Measurements from ENCODE around the gene HBZ.
A peak's percentile ranks its signal among the peaks of the same experiment; 100 is the strongest.
"Not testable (repeated sequence)": the region's sequence is repeated elsewhere in the genome, so short reads cannot be mapped to it uniquely, and the experiment has no call there.

The HBZ gene

DNA sequence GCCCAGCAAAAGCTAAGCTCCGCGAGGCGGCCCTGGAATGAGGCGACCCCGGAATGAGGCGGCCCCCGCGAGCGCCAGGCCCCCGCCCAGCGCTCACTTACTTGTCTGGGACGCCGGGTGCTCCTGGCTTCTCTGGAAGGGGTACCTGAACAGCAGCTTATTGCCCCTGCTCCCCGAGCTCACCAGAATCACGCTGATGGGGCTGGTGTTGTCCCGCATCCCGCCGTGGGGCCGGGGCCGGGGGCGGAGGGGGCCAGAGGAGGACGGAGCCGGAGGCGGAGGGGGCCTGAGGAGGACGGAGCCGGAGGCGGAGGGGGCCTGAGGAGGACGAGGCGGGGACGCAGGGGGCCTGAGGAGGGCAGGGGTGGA, 14.4 kb upstream of the HBZ start:
- peak; percentile 20 for DNase-seq (ENCODE audit: low read depth)

DNA sequence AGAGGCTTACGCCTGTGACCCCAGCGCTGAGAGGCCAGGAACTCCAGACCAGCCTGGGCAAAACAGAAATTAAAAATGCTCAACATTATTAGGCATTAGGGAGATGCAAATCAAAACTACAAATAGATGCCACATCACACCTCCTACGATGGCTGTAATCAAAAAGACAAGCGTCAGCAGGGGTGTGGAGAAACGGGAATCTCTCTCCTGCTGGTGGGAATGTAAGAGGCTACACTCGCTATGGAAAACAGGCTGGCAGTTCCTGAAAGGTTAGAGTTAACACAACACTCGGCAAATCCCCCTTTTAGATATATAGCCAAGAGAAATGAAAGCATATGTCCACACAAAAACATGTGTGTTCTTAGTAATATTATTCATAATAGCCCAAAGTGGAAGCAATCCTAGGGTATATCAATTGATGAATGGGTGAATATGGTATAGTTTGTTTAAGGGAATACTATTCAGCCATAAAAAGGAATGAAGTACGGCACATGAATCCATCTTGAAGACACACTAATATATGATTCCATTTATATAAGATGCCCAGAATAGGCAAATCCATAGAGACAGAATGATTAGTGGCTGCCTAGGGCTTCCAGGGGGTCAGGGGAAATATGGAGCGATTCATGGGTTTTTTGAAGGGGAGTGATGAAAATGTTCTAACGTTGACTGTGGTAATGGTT, 12.1 kb upstream of the HBZ start:
- no peak for DNase-seq (ENCODE audit: low read depth)

DNA sequence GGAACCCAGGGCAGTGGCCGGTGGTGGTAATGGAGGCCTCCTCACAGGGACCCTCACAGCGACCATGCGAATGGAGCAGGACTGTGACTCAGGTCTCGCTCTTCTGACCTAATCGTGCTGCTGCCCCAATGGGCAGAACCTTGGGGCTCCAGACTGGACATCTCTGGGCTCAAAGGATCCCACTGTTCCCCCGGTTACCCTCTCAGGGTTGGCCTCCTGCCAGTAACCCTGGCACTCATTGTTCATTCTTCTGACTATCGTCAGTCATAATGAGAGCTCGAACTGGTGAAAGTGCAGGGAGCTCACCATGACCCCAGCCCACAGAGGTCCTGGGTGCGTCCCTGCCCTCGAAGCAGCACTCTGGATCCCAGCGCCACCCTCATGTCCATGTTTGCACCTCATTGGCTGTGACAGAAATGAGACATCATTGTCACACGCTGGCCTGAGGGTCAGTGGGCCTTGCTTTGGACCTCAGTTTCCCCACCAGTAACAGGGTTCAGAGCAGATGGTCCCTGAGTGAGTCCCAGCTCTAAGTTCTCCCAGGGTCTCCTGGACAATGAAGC, 10.0 kb upstream of the HBZ start:
- DNase-seq (ENCODE audit: low read depth): no peak

DNA sequence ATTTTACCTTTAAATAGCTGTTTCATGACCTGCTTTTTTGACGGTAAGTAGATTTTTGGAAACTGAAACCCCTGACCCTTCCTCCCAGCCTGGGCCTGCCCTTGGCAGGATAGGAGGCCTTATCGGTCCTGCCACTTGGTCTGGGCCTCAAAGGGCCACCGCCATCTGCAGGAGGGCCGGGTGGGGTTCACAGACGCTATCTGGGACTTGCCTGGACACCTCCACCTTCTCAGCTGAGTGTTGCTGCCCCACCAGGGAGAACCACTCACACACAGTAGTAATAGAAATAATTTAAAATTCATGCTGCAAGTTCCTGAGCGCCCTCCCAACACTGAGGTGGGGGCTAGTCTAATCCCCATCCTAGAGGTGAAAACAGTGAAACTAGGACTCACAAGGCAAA, 9.4 kb upstream of the HBZ start:
- DNase-seq (ENCODE audit: low read depth): no peak

DNA sequence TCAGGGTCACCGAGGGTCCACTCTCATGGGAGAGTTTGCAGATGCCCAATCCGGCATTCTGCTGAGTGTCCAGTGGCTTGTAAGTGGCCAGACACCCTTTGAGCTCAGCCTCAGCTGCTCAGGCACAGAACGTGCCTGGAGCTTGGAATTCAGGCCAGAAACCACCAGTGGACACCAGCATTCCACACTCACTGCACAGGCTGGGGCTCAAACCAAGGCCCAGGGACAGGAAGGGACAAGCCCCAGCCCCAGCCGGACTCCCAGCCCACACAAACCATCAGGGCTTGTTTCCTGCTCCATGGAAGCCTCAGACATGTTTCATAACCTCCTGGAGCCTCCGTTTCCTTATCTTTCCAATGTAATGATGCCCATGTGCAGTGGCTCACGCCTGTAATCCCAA, 9.0 kb upstream of the HBZ start:
- DNase-seq (ENCODE audit: low read depth): peak; percentile 60

DNA sequence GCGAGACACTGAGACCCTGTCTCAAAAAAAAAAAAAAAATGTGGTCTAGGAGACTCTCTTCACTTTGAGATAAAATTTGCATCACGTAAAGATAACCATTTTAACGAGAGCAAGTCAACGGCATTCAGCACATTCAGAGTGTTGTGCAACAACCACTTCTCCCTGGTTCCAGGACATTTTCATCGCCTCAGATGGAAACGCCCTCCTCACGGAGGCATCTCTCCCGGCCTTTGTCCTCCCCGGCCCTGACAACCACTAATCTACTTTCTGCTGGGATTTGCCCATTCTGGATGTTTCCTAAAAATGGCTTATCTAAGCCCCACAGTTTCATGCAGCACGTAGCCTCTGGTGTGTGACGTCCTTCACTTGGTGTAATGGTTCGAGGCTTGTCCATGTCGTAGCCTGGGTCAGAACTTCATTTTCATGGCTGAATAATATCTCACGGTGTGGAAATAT, 7.6 kb upstream of the HBZ start:
- no peak for DNase-seq (ENCODE audit: low read depth)

DNA sequence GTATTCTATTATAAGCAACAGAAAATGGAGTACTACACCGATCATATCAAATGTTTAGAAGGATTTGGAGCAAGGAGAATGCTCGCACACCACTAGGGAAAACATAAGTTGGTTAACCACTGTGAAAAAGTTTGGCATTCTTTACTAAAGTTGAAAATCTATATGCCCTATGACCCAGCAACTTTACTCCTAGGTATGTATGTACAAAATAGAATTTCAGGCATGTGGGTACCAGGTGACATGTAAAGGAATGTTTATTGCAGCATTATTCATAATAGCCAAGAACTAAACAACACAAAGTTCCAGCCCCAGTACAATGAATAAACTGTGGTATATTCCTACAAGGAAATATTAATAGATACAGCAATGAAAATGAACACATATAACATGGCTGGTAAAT, 5.8 kb upstream of the HBZ start:
- no peak for DNase-seq (ENCODE audit: low read depth)

DNA sequence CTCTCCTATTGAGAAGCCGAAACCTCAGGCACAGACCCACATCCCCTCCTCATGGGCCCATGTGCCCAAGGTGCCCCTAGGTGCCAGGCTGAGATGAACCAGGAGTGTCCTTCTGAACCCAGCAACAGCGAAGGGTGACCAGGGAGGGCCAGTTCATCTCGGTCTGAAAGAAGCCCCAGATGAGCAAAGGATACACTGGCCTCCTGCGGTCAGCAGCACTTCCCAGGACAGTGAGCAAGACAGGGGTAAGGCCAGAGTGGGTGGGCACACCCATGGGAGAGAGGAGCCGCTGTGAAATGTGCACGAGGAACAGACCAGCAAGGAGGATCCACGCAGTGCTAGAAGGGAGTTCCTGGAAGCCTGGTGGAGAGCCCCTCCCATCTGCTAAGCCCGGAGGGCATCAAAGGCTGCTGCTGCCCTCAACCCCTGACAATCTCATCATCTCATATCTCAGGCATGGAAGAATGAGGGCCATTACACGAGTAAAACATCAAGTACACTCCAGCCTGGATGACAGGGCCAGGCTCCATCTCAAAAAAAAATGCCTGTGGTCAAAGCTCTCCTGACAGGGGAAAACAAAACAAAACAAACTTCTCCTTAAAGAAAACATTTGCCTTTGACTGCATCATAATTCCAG, 3.3 kb upstream of the HBZ start:
- peak; percentile 89 for DNase-seq (ENCODE audit: low read depth)

DNA sequence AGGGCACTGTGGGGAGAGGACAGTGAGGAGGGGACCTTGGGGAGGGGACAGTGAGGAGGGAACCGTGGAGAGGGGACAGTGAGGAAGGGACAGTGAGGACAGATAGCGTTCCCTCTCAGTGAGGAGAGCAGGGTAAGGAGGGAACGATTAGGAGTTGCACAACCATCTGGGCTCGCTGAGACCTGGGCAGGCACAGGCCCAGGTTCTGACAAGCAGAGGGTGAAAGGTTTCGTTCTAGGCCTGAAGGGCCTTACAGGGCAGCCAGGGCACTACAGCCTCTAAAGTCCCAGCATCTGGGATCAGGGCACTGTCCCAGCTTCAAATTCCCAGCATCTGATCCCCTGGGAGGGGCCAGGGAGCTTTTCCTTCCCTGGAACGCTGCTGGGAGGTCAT, 681 bp downstream of the HBZ start:
- not testable (repeated sequence) for DNase-seq (ENCODE audit: low read depth)

DNA sequence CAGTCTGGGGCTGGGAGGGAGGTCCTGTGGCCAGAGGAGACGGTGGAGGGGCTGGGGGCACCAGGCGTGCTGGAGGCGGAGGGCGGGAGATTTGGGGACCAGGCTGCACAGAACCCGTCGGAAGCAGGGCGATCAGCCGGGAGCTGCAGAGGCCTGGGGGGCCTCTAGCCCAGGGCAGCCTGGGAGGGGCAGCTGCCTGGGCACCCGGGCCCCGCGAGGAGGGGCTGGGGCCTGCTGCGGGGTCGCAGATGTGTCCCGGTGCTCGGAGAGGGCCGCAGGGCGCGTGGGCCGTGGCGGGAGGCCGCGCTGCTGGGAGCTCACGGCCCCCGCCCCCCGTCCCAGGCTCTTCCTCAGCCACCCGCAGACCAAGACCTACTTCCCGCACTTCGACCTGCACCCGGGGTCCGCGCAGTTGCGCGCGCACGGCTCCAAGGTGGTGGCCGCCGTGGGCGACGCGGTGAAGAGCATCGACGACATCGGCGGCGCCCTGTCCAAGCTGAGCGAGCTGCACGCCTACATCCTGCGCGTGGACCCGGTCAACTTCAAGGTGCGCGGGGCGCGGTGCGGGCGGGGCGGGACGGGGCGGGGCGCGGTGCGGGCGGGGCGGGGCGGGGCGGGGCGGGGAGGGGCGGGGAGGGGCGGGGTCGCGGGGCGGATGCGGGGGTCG, 1.2 kb downstream of the HBZ start:
- DNase-seq (ENCODE audit: low read depth): not testable (repeated sequence)

DNA sequence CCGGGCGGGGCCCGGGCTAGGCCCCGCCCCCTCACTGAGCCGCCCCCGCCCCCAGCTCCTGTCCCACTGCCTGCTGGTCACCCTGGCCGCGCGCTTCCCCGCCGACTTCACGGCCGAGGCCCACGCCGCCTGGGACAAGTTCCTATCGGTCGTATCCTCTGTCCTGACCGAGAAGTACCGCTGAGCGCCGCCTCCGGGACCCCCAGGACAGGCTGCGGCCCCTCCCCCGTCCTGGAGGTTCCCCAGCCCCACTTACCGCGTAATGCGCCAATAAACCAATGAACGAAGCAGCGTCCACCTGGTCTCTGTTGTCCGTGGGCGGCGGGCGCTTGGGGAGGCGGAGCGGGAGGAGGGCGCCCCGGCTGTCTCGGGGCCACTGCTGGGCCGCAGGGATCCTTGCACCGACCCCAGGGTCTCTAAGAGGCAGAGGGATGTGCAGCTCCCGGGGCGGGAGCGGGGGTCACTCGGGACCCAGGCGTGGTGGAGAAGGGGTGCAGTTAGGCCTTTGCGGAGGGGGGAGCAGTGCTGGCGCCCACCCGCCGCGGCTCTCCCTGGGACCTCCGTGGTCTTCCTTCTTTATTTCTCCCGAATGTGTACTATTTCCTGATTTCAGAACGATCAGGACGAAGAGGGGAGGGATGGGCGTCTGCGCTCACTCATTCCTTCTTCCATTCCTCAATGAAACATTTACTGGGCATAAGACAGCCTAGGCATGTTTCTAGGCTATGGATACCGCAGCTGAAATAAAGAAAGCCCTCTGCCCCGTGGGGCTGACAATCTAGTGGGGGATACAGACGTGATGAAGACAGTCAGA, 2.0 kb downstream of the HBZ start:
- DNase-seq (ENCODE audit: low read depth): peak; percentile 25

DNA sequence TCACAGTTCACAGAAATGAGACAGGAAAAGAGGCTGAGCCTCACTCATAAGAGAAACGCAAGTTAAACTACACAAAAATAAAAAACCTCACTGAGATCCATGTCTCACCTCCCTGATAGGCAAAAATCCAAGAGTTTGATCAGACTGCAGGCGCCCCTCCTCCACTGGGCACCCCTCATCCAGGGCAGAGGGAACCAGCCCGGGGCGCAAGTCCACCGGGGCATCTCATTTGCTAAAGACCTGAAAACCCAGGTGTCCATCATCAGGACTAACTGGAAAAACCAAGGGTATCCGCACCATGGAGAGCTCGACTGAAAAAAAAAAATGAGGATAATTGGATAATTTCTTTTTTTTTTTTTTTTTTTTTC, 2.6 kb downstream of the HBZ start:
- DNase-seq (ENCODE audit: low read depth): no peak

DNA sequence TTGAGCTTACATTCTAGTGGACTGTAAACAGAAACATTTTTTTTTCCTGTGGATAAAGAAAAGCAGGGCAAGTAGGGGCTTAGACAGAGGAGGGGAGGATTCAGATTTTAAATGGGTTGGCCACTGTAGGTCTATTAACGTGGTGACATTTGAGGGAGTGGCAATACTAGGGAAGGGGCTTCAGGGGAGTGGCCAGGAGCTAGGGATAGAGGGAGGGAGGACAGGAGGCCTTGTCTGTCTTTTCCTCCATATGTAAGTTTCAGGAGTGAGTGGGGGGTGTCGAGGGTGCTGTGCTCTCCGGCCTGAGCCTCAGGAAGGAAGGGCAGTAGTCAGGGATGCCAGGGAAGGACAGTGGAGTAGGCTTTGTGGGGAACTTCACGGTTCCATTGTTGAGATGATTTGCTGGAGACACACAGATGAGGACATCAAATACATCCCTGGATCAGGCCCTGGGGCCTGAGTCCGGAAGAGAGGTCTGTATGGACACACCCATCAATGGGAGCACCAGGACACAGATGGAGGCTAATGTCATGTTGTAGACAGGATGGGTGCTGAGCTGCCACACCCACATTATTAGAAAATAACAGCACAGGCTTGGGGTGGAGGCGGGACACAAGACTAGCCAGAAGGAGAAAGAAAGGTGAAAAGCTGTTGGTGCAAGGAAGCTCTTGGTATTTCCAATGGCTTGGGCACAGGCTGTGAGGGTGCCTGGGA, 6.8 kb downstream of the HBZ start:
- no peak for DNase-seq (ENCODE audit: low read depth)

DNA sequence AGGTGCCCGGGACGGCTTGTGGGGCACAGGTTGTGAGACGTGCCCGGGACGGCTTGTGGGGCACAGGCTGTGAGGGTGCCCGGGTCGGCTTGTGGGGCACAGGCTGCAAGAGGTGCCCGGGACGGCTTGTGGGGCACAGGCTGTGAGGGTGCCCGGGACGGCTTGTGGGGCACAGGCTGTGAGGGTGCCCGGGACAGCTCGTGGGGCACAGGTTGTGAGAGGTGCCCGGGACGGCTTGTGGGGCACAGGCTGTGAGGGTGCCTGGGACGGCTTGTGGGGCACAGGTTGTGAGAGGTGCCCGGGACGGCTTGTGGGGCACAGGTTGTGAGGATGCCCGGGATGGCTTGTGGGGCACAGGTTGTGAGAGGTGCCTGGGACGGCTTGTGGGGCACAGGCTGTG, 7.8 kb downstream of the HBZ start:
- not testable (repeated sequence) for DNase-seq (ENCODE audit: low read depth)

DNA sequence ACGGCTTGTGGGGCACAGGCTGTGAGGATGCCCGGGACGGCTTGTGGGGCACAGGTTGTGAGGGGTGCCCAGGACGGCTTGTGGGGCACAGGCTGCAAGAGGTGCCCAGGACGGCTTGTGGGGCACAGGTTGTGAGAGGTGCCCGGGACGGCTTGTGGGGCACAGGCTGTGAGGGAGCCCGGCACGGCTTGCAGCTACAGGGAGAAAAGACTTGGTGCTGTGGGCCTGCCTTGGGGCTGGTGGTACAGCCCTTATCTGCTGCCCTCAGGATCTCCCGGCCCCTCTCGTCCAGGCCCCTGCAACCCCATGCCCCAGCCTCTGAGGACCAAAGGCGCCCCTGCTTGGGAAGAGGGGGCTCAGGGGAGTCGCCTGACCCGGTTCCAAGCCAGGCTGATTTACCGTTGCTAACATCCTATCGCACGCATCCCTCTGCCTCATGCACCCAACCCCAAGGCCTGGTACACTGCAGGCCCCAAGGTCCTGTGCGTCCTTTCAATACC, 8.3 kb downstream of the HBZ start:
- no peak for DNase-seq (ENCODE audit: low read depth)

DNA sequence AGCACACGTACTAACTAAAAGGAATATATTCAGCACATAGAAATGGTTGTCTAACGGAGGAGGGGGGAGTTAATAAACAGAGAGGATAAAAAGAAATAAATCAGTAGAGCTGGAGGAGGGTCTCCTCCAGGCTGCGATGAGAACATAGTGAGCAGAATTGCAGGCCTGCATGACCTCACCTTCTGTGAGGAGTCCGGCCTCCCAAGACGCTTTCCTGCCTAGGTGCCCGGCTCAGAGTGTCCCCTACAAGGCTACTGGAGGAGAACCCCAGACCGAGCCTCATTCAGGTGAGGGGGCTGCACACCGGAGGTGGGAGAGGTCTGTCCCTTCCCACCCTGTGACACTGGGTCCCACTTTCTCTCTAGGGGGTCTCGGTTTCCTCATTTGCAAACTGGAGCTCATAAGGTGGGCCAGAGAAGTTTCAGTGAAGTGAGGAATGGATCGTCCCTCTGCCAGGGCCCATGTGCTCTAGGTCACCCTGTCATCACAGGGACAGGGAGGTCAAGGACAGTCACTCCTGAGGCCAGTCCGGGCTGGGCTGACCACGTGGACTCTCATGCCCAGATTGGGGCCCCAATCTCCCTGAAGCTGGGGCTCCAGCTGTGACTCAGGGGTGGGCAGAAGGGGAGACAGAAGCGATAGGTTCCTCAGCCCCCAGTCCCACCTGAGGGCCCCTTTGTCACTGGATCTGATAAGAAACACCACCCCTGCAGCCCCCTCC, 10.0 kb downstream of the HBZ start:
- no peak for DNase-seq (ENCODE audit: low read depth)

DNA sequence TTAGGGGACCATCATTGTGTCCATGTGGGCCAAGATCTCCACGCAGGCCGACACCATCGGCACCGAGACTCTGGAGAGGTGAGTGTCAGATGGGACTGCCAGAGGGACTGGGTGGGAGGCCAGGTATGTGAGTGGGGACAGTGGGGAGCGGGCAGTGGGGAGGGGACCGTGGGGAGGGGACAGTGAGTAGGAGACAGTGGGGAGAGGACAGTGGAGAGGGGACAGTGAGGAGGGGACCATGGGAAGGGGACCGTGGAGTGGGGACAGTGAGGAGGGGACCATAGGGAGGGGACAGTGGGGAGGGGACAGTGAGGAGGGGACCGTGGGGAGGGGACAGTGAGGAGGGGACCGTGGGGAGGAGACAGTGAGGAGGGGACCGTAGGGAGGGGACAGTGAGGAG, 10.7 kb downstream of the HBZ start:
- not testable (repeated sequence) for DNase-seq (ENCODE audit: low read depth)

DNA sequence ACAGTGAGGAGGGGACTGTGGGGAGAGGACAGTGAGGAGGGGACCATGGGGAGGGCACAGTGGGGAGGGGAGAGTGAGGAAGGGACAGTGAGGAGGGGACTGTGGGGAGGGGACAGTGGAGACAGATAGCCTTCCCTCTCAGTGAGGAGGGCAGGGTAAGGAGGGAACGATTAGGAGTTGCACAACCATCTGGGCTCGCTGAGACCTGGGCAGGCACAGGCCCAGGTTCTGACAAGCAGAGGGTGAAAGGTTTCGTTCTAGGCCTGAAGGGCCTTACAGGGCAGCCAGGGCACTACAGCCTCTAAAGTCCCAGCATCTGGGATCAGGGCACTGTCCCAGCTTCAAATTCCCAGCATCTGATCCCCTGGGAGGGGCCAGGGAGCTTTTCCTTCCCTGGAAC, 11.3 kb downstream of the HBZ start:
- DNase-seq (ENCODE audit: low read depth): not testable (repeated sequence)

DNA sequence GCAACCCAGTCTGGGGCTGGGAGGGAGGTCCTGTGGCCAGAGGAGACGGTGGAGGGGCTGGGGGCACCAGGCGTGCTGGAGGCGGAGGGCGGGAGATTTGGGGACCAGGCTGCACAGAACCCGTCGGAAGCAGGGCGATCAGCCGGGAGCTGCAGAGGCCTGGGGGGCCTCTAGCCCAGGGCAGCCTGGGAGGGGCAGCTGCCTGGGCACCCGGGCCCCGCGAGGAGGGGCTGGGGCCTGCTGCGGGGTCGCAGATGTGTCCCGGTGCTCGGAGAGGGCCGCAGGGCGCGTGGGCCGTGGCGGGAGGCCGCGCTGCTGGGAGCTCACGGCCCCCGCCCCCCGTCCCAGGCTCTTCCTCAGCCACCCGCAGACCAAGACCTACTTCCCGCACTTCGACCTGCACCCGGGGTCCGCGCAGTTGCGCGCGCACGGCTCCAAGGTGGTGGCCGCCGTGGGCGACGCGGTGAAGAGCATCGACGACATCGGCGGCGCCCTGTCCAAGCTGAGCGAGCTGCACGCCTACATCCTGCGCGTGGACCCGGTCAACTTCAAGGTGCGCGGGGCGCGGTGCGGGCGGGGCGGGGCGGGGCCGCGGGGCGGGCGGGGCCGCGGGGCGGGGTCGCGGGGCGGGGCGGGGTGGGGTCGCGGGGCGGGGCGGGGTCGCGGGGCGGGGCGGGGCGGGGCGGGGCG, 11.8 kb downstream of the HBZ start:
- not testable (repeated sequence) for DNase-seq (ENCODE audit: low read depth)

DNA sequence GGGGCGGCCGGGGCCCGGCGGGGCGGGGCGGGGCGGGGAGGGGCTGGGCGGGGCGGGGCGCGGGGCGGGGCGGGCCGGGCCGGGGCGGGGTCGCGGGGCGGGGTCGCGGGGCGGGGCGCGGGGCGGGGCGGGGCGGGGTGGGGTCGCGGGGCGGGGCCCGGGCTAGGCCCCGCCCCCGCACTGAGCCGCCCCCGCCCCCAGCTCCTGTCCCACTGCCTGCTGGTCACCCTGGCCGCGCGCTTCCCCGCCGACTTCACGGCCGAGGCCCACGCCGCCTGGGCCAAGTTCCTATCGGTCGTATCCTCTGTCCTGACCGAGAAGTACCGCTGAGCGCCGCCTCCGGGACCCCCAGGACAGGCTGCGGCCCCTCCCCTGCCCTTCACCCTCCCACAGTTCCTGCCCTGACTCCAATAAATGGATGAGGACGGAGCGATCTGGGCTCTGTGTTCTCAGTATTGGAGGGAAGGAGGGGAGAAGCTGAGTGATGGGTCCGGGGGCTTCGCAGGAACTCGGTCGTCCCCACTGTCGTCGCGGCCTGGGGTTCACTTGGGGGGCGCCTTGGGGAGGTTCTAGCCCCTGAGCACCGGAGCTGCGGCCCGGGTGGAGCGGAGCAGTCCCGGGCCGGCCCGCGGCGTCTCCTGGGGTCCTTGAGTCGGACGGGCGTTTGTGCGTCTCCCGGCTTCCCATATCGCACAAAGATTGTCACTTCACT, 12.5 kb downstream of the HBZ start:
- DNase-seq (ENCODE audit: low read depth): no peak

Measured in EH (cell line).